CD4-positive, alpha-beta memory T cell (primary cell): ENCODE measurements around the gene SSBP3. TPM values are rescaled to one million over a fixed set of nuclear protein-coding genes. Genes with fewer than 3 reads are reported as not detected.

ENCODE experiments used
- CTCF ChIA-PET: fragments of 350-600 bp; sonication (Branson Sonifier 250); formaldehyde crosslinking; loops from one replicate; lab custom pipeline; 2021; ENCODE audit warnings: inconsistent platforms; ENCODE audit not compliant: partially characterized antibody; lab: Charles Lee
- POLR2A ChIA-PET: fragments of 350-600 bp; sonication (Branson Sonifier 250); formaldehyde crosslinking; loops from one replicate; lab custom pipeline; 2021; ENCODE audit not compliant: partially characterized antibody; lab: Charles Lee
- DNase-seq, 5 donors: peaks; one replicate each; pipeline versions ENCODE4 v3.0.0 to v3.0.0-alpha.2; 2020 to 2022; ENCODE audit warnings: mixed read lengths in 1 of 5
- H3K27ac ChIP-seq: one replicate; pipeline ENCODE4 v1.7.0; 2013; ENCODE audit warnings: low read depth, low read length
- H3K27me3 ChIP-seq: 2 replicates; pipeline ENCODE4 v1.7.0; 2013; ENCODE audit warnings: mild to moderate bottlenecking, low read length, moderate library complexity; ENCODE audit not compliant: insufficient read depth
- H3K36me3 ChIP-seq: 2 replicates; pipeline ENCODE4 v1.7.0; 2013; ENCODE audit warnings: mild to moderate bottlenecking, low read length, moderate library complexity; ENCODE audit not compliant: insufficient read depth
- H3K4me1 ChIP-seq: 2 replicates; pipeline ENCODE4 v1.7.0; 2013; ENCODE audit warnings: mild to moderate bottlenecking, low read length, moderate library complexity; ENCODE audit not compliant: insufficient read depth
- H3K4me3 ChIP-seq, 2 donors: one replicate each; pipeline ENCODE4 v1.7.0; 2013; ENCODE audit warnings: low read length in 2 of 2, mild to moderate bottlenecking in 1 of 2
- H3K9me3 ChIP-seq, 2 donors: one replicate each; pipeline ENCODE4 v1.7.0; 2013; ENCODE audit warnings: low read length in 2 of 2, control low read depth in 1 of 2; ENCODE audit not compliant: control insufficient read depth in 1 of 2
- H3K27ac Mint-ChIP-seq, 7 donors: one replicate each; pipeline ENCODE4 v1.8.0; 2020 to 2021; ENCODE audit warnings: mixed read lengths in 7 of 7, mild to moderate bottlenecking in 6 of 7, inconsistent platforms in 3 of 7, moderate library complexity in 3 of 7
- H3K27me3 Mint-ChIP-seq, 2 donors: one replicate each; pipeline ENCODE4 v1.8.0; 2020 to 2021; ENCODE audit warnings: mixed read lengths in 2 of 2
- H3K36me3 Mint-ChIP-seq, 2 donors: one replicate each; pipeline ENCODE4 v1.8.0; 2020 to 2021; ENCODE audit warnings: mixed read lengths in 2 of 2, inconsistent platforms in 1 of 2, mild to moderate bottlenecking in 1 of 2
- H3K4me1 Mint-ChIP-seq, 4 donors: one replicate each; pipeline ENCODE4 v1.8.0; 2020 to 2021; ENCODE audit warnings: mixed read lengths in 4 of 4, mild to moderate bottlenecking in 1 of 4
- H3K4me3 Mint-ChIP-seq, 8 donors: one replicate each; pipeline ENCODE4 v1.8.0; 2020 to 2021; ENCODE audit warnings: mixed read lengths in 8 of 8, mild to moderate bottlenecking in 7 of 8, moderate library complexity in 6 of 8, inconsistent platforms in 3 of 8
- H3K9me3 Mint-ChIP-seq, 8 donors: one replicate each; pipeline ENCODE4 v1.8.0; 2020 to 2021; ENCODE audit warnings: mixed read lengths in 8 of 8, mild to moderate bottlenecking in 5 of 8, inconsistent platforms in 3 of 8, moderate library complexity in 1 of 8
- intact Hi-C: fragments of 100-400 bp; cut with micrococcal nuclease; formaldehyde crosslinking; loops from one replicate; pipeline ENCODE4 v1.15.1; 2023
- polyA plus RNA-seq, 2 donors: library from polyadenylated mRNA; unstranded; fragments of 300-500 nt; fragmentation: Illumina TruSeq; gene quantifications; one replicate each; pipeline ENCODE4 v1.2.3, GENCODE V29; 2021
- total RNA-seq, 2 experiments: library from RNA; stranded (reverse); gene quantifications; one replicate each; pipeline ENCODE4 v1.2.3, GENCODE V29; 2021

The SSBP3 gene
- total and polyA plus RNA-seq, 4 experiments from 2014 or later = 10.9 to 87.6 (median 45.1) TPM

DNA sequence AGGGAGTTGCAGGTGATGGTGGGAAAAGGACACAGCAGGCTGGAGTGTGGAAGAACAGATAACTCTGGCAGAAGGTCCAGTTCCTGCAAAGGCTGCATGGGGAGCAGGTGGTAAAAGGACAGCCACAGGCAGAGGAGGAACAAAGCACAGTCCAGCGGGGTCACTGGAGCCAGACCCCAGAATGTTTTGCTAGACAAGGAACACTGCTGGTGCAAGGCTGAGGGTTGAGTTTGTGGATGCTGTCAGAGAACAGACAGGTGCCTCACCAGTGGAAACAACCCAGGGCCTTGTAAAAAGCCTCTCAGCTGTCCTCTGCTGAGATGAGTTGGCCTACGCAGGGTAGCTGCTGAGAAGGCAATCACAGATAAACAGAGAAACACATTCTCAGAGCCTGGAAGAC is 101.7 kb downstream of the SSBP3 start:
- H3K4me1 Mint-ChIP-seq = peaks cover 41 to 85% (median 60%) of the 10 kb centered on the region in 4 donors
- no peaks in the 10 kb centered on the region for H3K9me3 ChIP-seq
- no peak overlapping the region for H3K27ac ChIP-seq
- intact Hi-C loops = no loop called here
- H3K4me1 ChIP-seq = peaks cover 35% of the 10 kb centered on the region
- H3K27me3 ChIP-seq = no peaks in the 10 kb centered on the region
- H3K4me3 ChIP-seq = no peak overlapping the region
- peak overlapping the region in 1 of 8 donors; percentile 59 for H3K4me3 Mint-ChIP-seq
- H3K27ac Mint-ChIP-seq = no peak overlapping the region
- no peaks in the 10 kb centered on the region for H3K27me3 Mint-ChIP-seq
- POLR2A ChIA-PET = no interaction called here
- H3K36me3 ChIP-seq = no peaks in the 10 kb centered on the region
- no peaks in the 10 kb centered on the region for H3K36me3 Mint-ChIP-seq
- CTCF ChIA-PET = no interaction called here
- no peak for DNase-seq
- no peaks in the 10 kb centered on the region for H3K9me3 Mint-ChIP-seq

GRCh38 chr1:54302951-54303843 is 103.0 kb downstream of the SSBP3 start:
- Mint-ChIP-seq H3K4me1 (peaks cover 49 to 89% (median 66%) of the 10 kb centered on the region in 4 donors), H3K27ac (peak overlapping the region in 3 of 7 donors; percentile 25 to 81 (median 75)), H3K4me3 (peak overlapping the region in 1 of 8 donors; percentile 17)

GRCh38 chr1:54302549-54302948 is 103.6 kb downstream of the SSBP3 start:
- DNase-seq = no peak

More at GRCh38 chr1:54302951-54303843, 103.0 kb downstream of the SSBP3 start:
- H3K9me3 Mint-ChIP-seq = no peaks in the 10 kb centered on the region
- no peaks in the 10 kb centered on the region for H3K27me3 Mint-ChIP-seq
- Histone ChIP-seq H3K4me3 (no peak overlapping the region), H3K36me3 (no peaks in the 10 kb centered on the region), H3K27me3 (no peaks in the 10 kb centered on the region), H3K27ac (no peak overlapping the region), H3K9me3 (no peaks in the 10 kb centered on the region), H3K4me1 (peaks cover 44% of the 10 kb centered on the region)
- intact Hi-C loops = no loop called here
- POLR2A ChIA-PET = no interaction called here
- H3K36me3 Mint-ChIP-seq = no peaks in the 10 kb centered on the region
- no peak for DNase-seq
- CTCF ChIA-PET = interaction anchor here (1.0 kb wide), 1 partner anchor 10 kb away, joined by 5 read pairs; no protein-coding TSS in a partner anchor

DNA sequence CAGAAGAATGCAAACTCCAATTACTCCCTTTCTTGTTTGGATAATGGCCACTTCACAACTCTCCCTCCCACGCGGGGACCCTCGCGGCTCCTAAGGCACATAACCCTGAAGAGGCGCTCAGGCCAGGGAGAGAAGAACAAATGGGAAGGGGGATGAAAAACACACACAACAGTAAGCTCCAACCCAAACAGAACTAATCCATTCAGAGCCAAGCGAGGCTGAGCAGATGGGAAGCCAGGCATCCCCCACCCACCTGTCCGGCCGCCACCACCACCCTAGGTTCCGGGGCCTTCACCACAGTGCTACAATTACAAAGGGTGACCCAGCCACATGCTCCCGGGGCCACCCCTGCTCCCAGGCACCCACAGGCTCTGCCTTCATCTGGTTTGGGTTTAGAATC is 104.7 kb downstream of the SSBP3 start:
- H3K4me1 ChIP-seq = peaks cover 39% of the 10 kb centered on the region
- no peaks in the 10 kb centered on the region for H3K9me3 ChIP-seq
- no peaks in the 10 kb centered on the region for H3K27me3 Mint-ChIP-seq
- peak overlapping the region in 3 of 7 donors; percentile 26 to 75 (median 70) for H3K27ac Mint-ChIP-seq
- POLR2A ChIA-PET = no interaction called here
- CTCF ChIA-PET = no interaction called here
- peaks cover 0 to 3% of the 10 kb centered on the region in 2 donors for H3K36me3 Mint-ChIP-seq
- H3K4me3 ChIP-seq = no peak overlapping the region
- no peaks in the 10 kb centered on the region for H3K27me3 ChIP-seq
- no peaks in the 10 kb centered on the region for H3K9me3 Mint-ChIP-seq
- H3K27ac ChIP-seq = no peak overlapping the region
- DNase-seq = no peak
- intact Hi-C loops = no loop called here
- no peaks in the 10 kb centered on the region for H3K36me3 ChIP-seq
- H3K4me3 Mint-ChIP-seq = peak overlapping the region in 1 of 8 donors; percentile 44
- peaks cover 48 to 91% (median 68%) of the 10 kb centered on the region in 4 donors for H3K4me1 Mint-ChIP-seq

More at GRCh38 chr1:54302549-54302948, 103.6 kb downstream of the SSBP3 start:
- H3K4me1 ChIP-seq = peaks cover 46% of the 10 kb centered on the region
- ChIA-PET POLR2A (no interaction called here), CTCF (no interaction called here)
- Mint-ChIP-seq H3K27me3 (no peaks in the 10 kb centered on the region), H3K4me3 (no peak overlapping the region), H3K4me1 (peaks cover 50 to 89% (median 69%) of the 10 kb centered on the region in 4 donors), H3K27ac (peak overlapping the region in 1 of 7 donors; percentile 81), H3K9me3 (no peaks in the 10 kb centered on the region), H3K36me3 (no peaks in the 10 kb centered on the region)
- no peaks in the 10 kb centered on the region for H3K36me3 ChIP-seq
- H3K9me3 ChIP-seq = no peaks in the 10 kb centered on the region
- no peaks in the 10 kb centered on the region for H3K27me3 ChIP-seq
- H3K27ac ChIP-seq = no peak overlapping the region
- intact Hi-C loops = no loop called here
- H3K4me3 ChIP-seq = no peak overlapping the region

GRCh38 chr1:54300401-54300800 is 105.8 kb downstream of the SSBP3 start:
- ChIA-PET POLR2A (no interaction called here), CTCF (no interaction called here)
- Histone ChIP-seq H3K9me3 (no peaks in the 10 kb centered on the region), H3K27ac (no peak overlapping the region), H3K27me3 (no peaks in the 10 kb centered on the region), H3K4me3 (no peak overlapping the region), H3K4me1 (peaks cover 43% of the 10 kb centered on the region), H3K36me3 (no peaks in the 10 kb centered on the region)
- H3K36me3 Mint-ChIP-seq = peaks cover 0 to 3% of the 10 kb centered on the region in 2 donors
- no peak for DNase-seq
- peaks cover 49 to 94% (median 69%) of the 10 kb centered on the region in 4 donors for H3K4me1 Mint-ChIP-seq
- intact Hi-C loops = no loop called here
- peak overlapping the region in 1 of 8 donors; percentile 6 for H3K4me3 Mint-ChIP-seq
- no peaks in the 10 kb centered on the region for H3K27me3 Mint-ChIP-seq
- H3K27ac Mint-ChIP-seq = no peak overlapping the region
- no peaks in the 10 kb centered on the region for H3K9me3 Mint-ChIP-seq

- Histone ChIP-seq H3K27ac (no peak overlapping the region), H3K36me3 (no peaks in the 10 kb centered on the region), H3K4me1 (peaks cover 39% of the 10 kb centered on the region), H3K4me3 (no peak overlapping the region), H3K27me3 (no peaks in the 10 kb centered on the region), H3K9me3 (no peaks in the 10 kb centered on the region)
- Mint-ChIP-seq H3K9me3 (no peaks in the 10 kb centered on the region), H3K27me3 (no peaks in the 10 kb centered on the region), H3K27ac (peak overlapping the region in 6 of 7 donors; percentile 34 to 90 (median 67)), H3K36me3 (peaks cover 0 to 3% of the 10 kb centered on the region in 2 donors), H3K4me1 (peaks cover 52 to 95% (median 70%) of the 10 kb centered on the region in 4 donors), H3K4me3 (peak overlapping the region in 2 of 8 donors; percentile 37 to 55)
- intact Hi-C loops = no loop called here
- ChIA-PET CTCF (no interaction called here), POLR2A (no interaction called here)
- no peak for DNase-seq
These were observed 107.2 kb downstream of the SSBP3 start for GRCh38 chr1:54299037-54299436.

GRCh38 chr1:54298284-54299033 is 107.7 kb downstream of the SSBP3 start:
- H3K27me3 ChIP-seq = no peaks in the 10 kb centered on the region
- Mint-ChIP-seq H3K36me3 (peaks cover 0 to 3% of the 10 kb centered on the region in 2 donors), H3K9me3 (no peaks in the 10 kb centered on the region), H3K4me3 (peak overlapping the region in 4 of 8 donors; percentile 0 to 55 (median 28)), H3K4me1 (peaks cover 52 to 92% (median 69%) of the 10 kb centered on the region in 4 donors), H3K27ac (peak overlapping the region in 6 of 7 donors; percentile 24 to 90 (median 67)), H3K27me3 (no peaks in the 10 kb centered on the region)
- H3K9me3 ChIP-seq = no peaks in the 10 kb centered on the region
- no peak overlapping the region for H3K27ac ChIP-seq
- intact Hi-C loops = no loop called here
- DNase-seq = no peak
- H3K36me3 ChIP-seq = no peaks in the 10 kb centered on the region
- POLR2A ChIA-PET = no interaction called here
- H3K4me1 ChIP-seq = peaks cover 39% of the 10 kb centered on the region
- no peak overlapping the region for H3K4me3 ChIP-seq
- CTCF ChIA-PET = interaction anchor here (0.6 kb wide), 1 partner anchor 190 kb away, joined by 3 read pairs; no protein-coding TSS in a partner anchor
